HCT116 (cell line): Measurements from ENCODE around the gene AFAP1. TPM values are rescaled to one million over a fixed set of nuclear protein-coding genes. Genes with fewer than 3 reads are reported as not detected.

Source experiments
- ATAC-seq: fragments of 200-7000 bp; cut with Tn5 transposase; 2 replicates; pipeline ENCODE4 v1.9.1; 2020; ENCODE audit warnings: mild to moderate bottlenecking, moderate library complexity
- BruUV-seq: library from RNA; stranded (reverse); fragments of 400-500 nt; replicated peaks from 2 replicates; lab custom pipeline; 2021; lab: Mats Ljungman, UMichigan
- CTCF ChIA-PET: fragments of 300-600 bp; sonication (Branson Sonifier 250); formaldehyde crosslinking; loops from one replicate; lab custom pipeline; 2021; ENCODE audit warnings: antibody characterized with exemption; lab: Charles Lee
- POLR2A ChIA-PET: fragments of 300-600, 350-600 bp; sonication (Branson Sonifier 250); formaldehyde crosslinking; loops from one replicate; lab custom pipeline; 2021; ENCODE audit warnings: antibody characterized with exemption; lab: Charles Lee
- RAD21 ChIA-PET, 2 experiments: fragments of 300-600 bp; sonication (Branson Sonifier 250); formaldehyde crosslinking; loops; one replicate each; lab custom pipeline; 2023; ENCODE audit warnings: low total read pairs in 2 of 2; ENCODE audit not compliant: uncharacterized antibody in 2 of 2, unreplicated experiment in 2 of 2, low non-redundant PET in 1 of 2; lab: Charles Lee
- DNase-seq: peaks from one replicate; pipeline ENCODE4 v3.0.0-alpha.2; 2010; ENCODE audit warnings: low read depth, low spot score
- H2AFZ ChIP-seq: fragments of 200-600 bp; shearing (Covaris generic), sonication (generic); 2 replicates; pipeline ENCODE4 v1.6.1; 2017; ENCODE audit warnings: low read depth, mixed run types, mixed read lengths, antibody characterized with exemption, low read length; ENCODE audit not compliant: poor library complexity, severe bottlenecking
- H3K27ac ChIP-seq: 2 replicates; pipeline ENCODE4 v1.5.1; 2012; ENCODE audit warnings: low read depth, low read length
- H3K27me3 ChIP-seq: fragments of 200-600 bp; sonication (generic); 2 replicates; pipeline ENCODE4 v1.6.1; 2016; ENCODE audit warnings: mixed run types, low read length, mixed read lengths; ENCODE audit not compliant: insufficient read depth
- H3K36me3 ChIP-seq, 2 experiments: fragments of 200-500 bp in 1 of 2; fragments of 200-600 bp in 1 of 2; sonication (Bioruptor generic) in 1 of 2; sonication (generic) in 1 of 2; 2 replicates each; pipeline versions ENCODE4 v1.5.1 to v1.6.1; 2014 to 2016; ENCODE audit warnings: low read length in 2 of 2, inconsistent platforms in 1 of 2, mixed read lengths in 1 of 2, mixed run types in 1 of 2; ENCODE audit not compliant: insufficient read depth in 2 of 2, control insufficient read depth in 1 of 2
- H3K4me1 ChIP-seq, 2 experiments: fragments of 200-600 bp in 1 of 2; sonication (generic) in 1 of 2; 2 replicates each; pipeline versions ENCODE4 v1.5.1 to v1.6.1; 2012 to 2017; ENCODE audit warnings: low read length in 2 of 2, inconsistent platforms in 1 of 2, mild to moderate bottlenecking in 1 of 2, mixed read lengths in 1 of 2, mixed run types in 1 of 2, moderate library complexity in 1 of 2; ENCODE audit not compliant: insufficient read depth in 2 of 2, control insufficient read depth in 1 of 2
- H3K4me2 ChIP-seq: fragments of 200-600 bp; sonication (generic); 2 replicates; pipeline ENCODE4 v1.6.1; 2017; ENCODE audit warnings: mixed run types, low read length, mixed read lengths
- H3K4me3 ChIP-seq, 2 experiments: fragments of 200-600 bp in 1 of 2; sonication (generic) in 1 of 2; replicated peaks in 1 of 2; 2 replicates each; pipeline ENCODE4 v1.5.1; 2011 to 2016; ENCODE audit warnings: low read length in 2 of 2, control low read depth in 1 of 2, low read depth in 1 of 2, mild to moderate bottlenecking in 1 of 2, mixed read lengths in 1 of 2, mixed run types in 1 of 2
- H3K79me2 ChIP-seq: fragments of 200-600 bp; sonication (generic); 2 replicates; pipeline ENCODE4 v1.6.1; 2017; ENCODE audit warnings: mild to moderate bottlenecking, mixed run types, low read length, moderate library complexity, mixed read lengths; ENCODE audit not compliant: insufficient read depth
- H3K9ac ChIP-seq: fragments of 200-600 bp; sonication (generic); 2 replicates; pipeline ENCODE4 v1.6.1; 2016; ENCODE audit warnings: low read length, mixed read lengths
- H3K9me2 ChIP-seq: fragments of 200-600 bp; sonication (generic), shearing (Covaris generic); 2 replicates; pipeline ENCODE4 v1.6.1; 2017; ENCODE audit warnings: mixed run types, mild to moderate bottlenecking, moderate library complexity; ENCODE audit not compliant: insufficient read depth
- H3K9me3 ChIP-seq, 2 experiments: fragments of 200-500 bp in 1 of 2; fragments of 200-600 bp in 1 of 2; sonication (Bioruptor generic) in 1 of 2; sonication (generic) in 1 of 2; 2 replicates each; pipeline ENCODE4 v1.6.1; 2014 to 2017; ENCODE audit warnings: low read length in 2 of 2, mixed read lengths in 2 of 2, inconsistent platforms in 1 of 2, low read depth in 1 of 2, mild to moderate bottlenecking in 1 of 2, mixed run types in 1 of 2, moderate library complexity in 1 of 2; ENCODE audit not compliant: control insufficient read depth in 1 of 2, insufficient read depth in 1 of 2
- H4K20me1 ChIP-seq: fragments of 200-600 bp; sonication (generic), shearing (Covaris generic); 2 replicates; pipeline ENCODE4 v1.6.1; 2017; ENCODE audit warnings: mixed run types, mild to moderate bottlenecking, moderate library complexity; ENCODE audit not compliant: insufficient read depth
- ATF3 ChIP-seq: IDR thresholded peaks from 2 replicates; pipeline ENCODE4 v1.6.1; 2012
- CBX3 ChIP-seq: IDR thresholded peaks from 2 replicates; pipeline ENCODE4 v1.6.1; 2012; ENCODE audit warnings: low read depth
- CTCF ChIP-seq, 3 experiments: fragments of 200-600 bp in 1 of 3; sonication (generic) in 1 of 3; IDR thresholded peaks in 2 of 3; conservative IDR thresholded peaks in 1 of 3; 2 replicates each; pipeline ENCODE4 v1.5.1; 2012 to 2017; ENCODE audit warnings: low read depth in 2 of 3, low read length in 2 of 3, antibody characterized with exemption in 1 of 3, borderline replicate concordance in 1 of 3, control low read depth in 1 of 3, mild to moderate bottlenecking in 1 of 3, mixed read lengths in 1 of 3, mixed run types in 1 of 3, moderate library complexity in 1 of 3; ENCODE audit not compliant: insufficient read depth in 1 of 3
- EGR1 ChIP-seq: IDR thresholded peaks from 2 replicates; pipeline ENCODE4 v1.6.1; 2012; ENCODE audit warnings: low read depth
- ELF1 ChIP-seq: IDR thresholded peaks from 2 replicates; pipeline ENCODE4 v1.6.1; 2012; ENCODE audit warnings: low read depth, borderline replicate concordance
- EZH2 ChIP-seq: fragments of 200-600 bp; sonication (generic); IDR thresholded peaks from 2 replicates; pipeline ENCODE4 v1.6.1; 2017; ENCODE audit warnings: antibody characterized with exemption, mixed run types
- EZH2phosphoT487 ChIP-seq: fragments of 200-600 bp; IDR thresholded peaks from 2 replicates; pipeline ENCODE4 v1.6.1; 2018; ENCODE audit warnings: antibody characterized with exemption, borderline replicate concordance
- JUND ChIP-seq: IDR thresholded peaks from 2 replicates; pipeline ENCODE4 v1.6.1; 2012
- MAX ChIP-seq: IDR thresholded peaks from 2 replicates; pipeline ENCODE4 v1.6.1; 2012
- POLR2A ChIP-seq: IDR thresholded peaks from 2 replicates; pipeline ENCODE4 v1.7.0; 2011; ENCODE audit warnings: borderline replicate concordance; ENCODE audit not compliant: insufficient read depth, insufficient read length; ENCODE audit errors: extremely low read depth
- POLR2AphosphoS5 ChIP-seq: IDR thresholded peaks from 2 replicates; pipeline ENCODE4 v1.6.1; 2011; ENCODE audit warnings: mild to moderate bottlenecking, low read depth, low read length, moderate library complexity
- RAD21 ChIP-seq: IDR thresholded peaks from 2 replicates; pipeline ENCODE4 v1.6.1; 2012; ENCODE audit warnings: low read depth, mild to moderate bottlenecking
- REST ChIP-seq: IDR thresholded peaks from 2 replicates; pipeline ENCODE4 v1.6.1; 2012; ENCODE audit warnings: low read depth
- SIN3A ChIP-seq: IDR thresholded peaks from 2 replicates; pipeline ENCODE4 v1.6.1; 2012; ENCODE audit warnings: low read depth
- SP1 ChIP-seq: IDR thresholded peaks from 2 replicates; pipeline ENCODE4 v1.6.1; 2012; ENCODE audit warnings: low read depth
- SRF ChIP-seq: IDR thresholded peaks from 2 replicates; pipeline ENCODE4 v1.6.1; 2012; ENCODE audit warnings: low read depth
- TCF7L2 ChIP-seq: IDR thresholded peaks from 2 replicates; pipeline ENCODE4 v1.7.0; 2011; ENCODE audit warnings: borderline replicate concordance, inconsistent platforms; ENCODE audit not compliant: insufficient read depth, insufficient read length; ENCODE audit errors: extremely low read depth
- YY1 ChIP-seq: IDR thresholded peaks from 2 replicates; pipeline ENCODE4 v1.6.1; 2011; ENCODE audit warnings: low read length, low read depth, moderate library complexity, mild to moderate bottlenecking; ENCODE audit not compliant: insufficient replicate concordance; ENCODE audit errors: extremely low read depth
- intact Hi-C: fragments of 100-400 bp; cut with micrococcal nuclease; formaldehyde crosslinking; loops from 2 replicates; pipeline ENCODE4 v1.10.0; 2022
- total RNA-seq: library from RNA; stranded (reverse); gene quantifications from one replicate; pipeline ENCODE4 v1.2.1, GENCODE V29; 2021; ENCODE audit not compliant: unreplicated experiment

The AFAP1 gene
- total RNA-seq, 1 experiment from 2014 or later: 19.4 TPM

GRCh38 chr4:7980036-7980435 is 40.4 kb upstream of the AFAP1 start:
- ChIA-PET RAD21 (no interaction called here), POLR2A (no interaction called here), CTCF (no interaction called here)
- Histone ChIP-seq H3K4me2 (no peak overlapping the region), H3K9me2 (no peaks in the 10 kb centered on the region), H3K36me3 (no peaks in the 10 kb centered on the region), H2AFZ (no peak overlapping the region), H3K9me3 (no peaks in the 10 kb centered on the region), H3K4me1 (peaks cover 19 to 28% of the 10 kb centered on the region in 2 experiments), H3K27me3 (no peaks in the 10 kb centered on the region), H3K79me2 (no peaks in the 10 kb centered on the region), H4K20me1 (no peaks in the 10 kb centered on the region), H3K4me3 (no peak overlapping the region), H3K9ac (no peak overlapping the region), H3K27ac (no peak overlapping the region)
- intact Hi-C loops: no loop called here
- no TSS peak for BruUV-seq
- TF ChIP-seq JUND (no peak), ELF1 (no peak), EGR1 (no peak), SRF (no peak), SP1 (no peak), MAX (no peak), EZH2phosphoT487 (no peak), POLR2A (no peak)
- ATAC-seq: no peak
- no peak for DNase-seq

- RAD21 ChIA-PET: no interaction called here
- Histone ChIP-seq H3K36me3 (no peaks in the 10 kb centered on the region), H3K4me2 (no peak overlapping the region), H3K9me3 (no peaks in the 10 kb centered on the region), H3K4me1 (peaks cover 19 to 28% of the 10 kb centered on the region in 2 experiments), H3K4me3 (no peak overlapping the region), H3K9ac (no peak overlapping the region), H3K79me2 (no peaks in the 10 kb centered on the region), H4K20me1 (no peaks in the 10 kb centered on the region), H2AFZ (no peak overlapping the region), H3K27me3 (no peaks in the 10 kb centered on the region), H3K27ac (no peak overlapping the region), H3K9me2 (no peaks in the 10 kb centered on the region)
- ATAC-seq: no peak
- CTCF ChIA-PET: no interaction called here
- intact Hi-C loops: no loop called here
- DNase-seq: no peak
- BruUV-seq: no TSS peak
- POLR2A ChIA-PET: no interaction called here
- TF ChIP-seq TCF7L2: no peak
- TF ChIP-seq REST: no peak
- TF ChIP-seq JUND: no peak
- TF ChIP-seq RAD21: no peak
- TF ChIP-seq EZH2: no peak
- TF ChIP-seq EZH2phosphoT487: no peak
- TF ChIP-seq CTCF (IDR thresholded peaks at IDR 0.05 in 2 of 3, conservative IDR thresholded peaks at IDR 0.05 in 1 of 3; ENCODE audit: borderline replicate concordance in 1 of 3, insufficient read depth in 1 of 3, low read depth in 2 of 3, low read length in 2 of 3): no peak
- no peak for TF ChIP-seq CBX3
- TF ChIP-seq SIN3A: no peak
- TF ChIP-seq POLR2AphosphoS5: no peak
- TF ChIP-seq ATF3: no peak
- no peak for TF ChIP-seq YY1
- no peak for TF ChIP-seq SP1
- no peak for TF ChIP-seq ELF1
- no peak for TF ChIP-seq SRF
Measured at GRCh38 chr4:7979652-7979968, 39.9 kb upstream of the AFAP1 start.
